Activated B cell treated with CpG ODN at 0.5 μM for 24 hours (primary cell): ENCODE results near the gene PTPRK. TPM values are rescaled to one million over a fixed set of nuclear protein-coding genes. Genes with fewer than 3 reads are reported as not detected.

Source experiments
- ATAC-seq: fragments of 200-7000 bp; cut with Tn5 transposase; one replicate; pipeline ENCODE4 v1.10.0; 2021; ENCODE audit warnings: low read depth, mild to moderate bottlenecking, moderate library complexity
- CTCF ChIA-PET: fragments of 350-600 bp; sonication (Branson Sonifier 250); formaldehyde crosslinking; loops from one replicate; lab custom pipeline; 2021; ENCODE audit warnings: antibody characterized with exemption; lab: Charles Lee
- POLR2A ChIA-PET: fragments of 350-600 bp; sonication (Branson Sonifier 250); formaldehyde crosslinking; loops from one replicate; lab custom pipeline; 2021; ENCODE audit warnings: antibody characterized with exemption; lab: Charles Lee
- DNase-seq: peaks from one replicate; pipeline ENCODE4 v3.0.0; 2022
- H3K27ac Mint-ChIP-seq: one replicate; pipeline ENCODE4 v1.8.0; 2020; ENCODE audit warnings: mixed read lengths
- H3K27me3 Mint-ChIP-seq: one replicate; pipeline ENCODE4 v1.8.0; 2021; ENCODE audit warnings: mixed read lengths
- H3K36me3 Mint-ChIP-seq: one replicate; pipeline ENCODE4 v1.8.0; 2021; ENCODE audit warnings: low read depth, mixed read lengths
- H3K4me1 Mint-ChIP-seq: one replicate; pipeline ENCODE4 v1.8.0; 2021; ENCODE audit warnings: mixed read lengths
- H3K4me3 Mint-ChIP-seq: one replicate; pipeline ENCODE4 v1.8.0; 2020; ENCODE audit warnings: mild to moderate bottlenecking, mixed read lengths
- H3K9me3 Mint-ChIP-seq: one replicate; pipeline ENCODE4 v1.8.0; 2020; ENCODE audit warnings: mixed read lengths
- CTCF ChIP-seq: fragments of 200-600 bp; IDR thresholded peaks from one replicate; pipeline ENCODE4 v1.8.0; 2022; ENCODE audit warnings: antibody characterized with exemption, mild to moderate bottlenecking
- intact Hi-C: fragments of 100-400 bp; cut with micrococcal nuclease; formaldehyde crosslinking; loops from one replicate; pipeline ENCODE4 v1.15.1; 2024
- total RNA-seq: library from RNA; stranded (reverse); gene quantifications from 2 replicates; pipeline ENCODE4 v1.2.3, GENCODE V29; 2022

Gene PTPRK
- total RNA-seq, 1 donor from 2014 or later: 14.2 TPM

GRCh38 chr6:127951172-127951917 lies 569.1 kb downstream of the PTPRK start:
- Mint-ChIP-seq H3K4me3 (peak overlapping the region; percentile 63), H3K27me3 (no peaks in the 10 kb centered on the region), H3K27ac (peak overlapping the region; percentile 67), H3K9me3 (peaks cover under 1% of the 10 kb centered on the region), H3K4me1 (peaks cover 13% of the 10 kb centered on the region), H3K36me3 (no peaks in the 10 kb centered on the region)
- ChIA-PET POLR2A (no interaction called here), CTCF (no interaction called here)
- DNase-seq (no peak), ATAC-seq (no peak)
- intact Hi-C loops: no loop called here
- TF ChIP-seq CTCF: no peak

- Mint-ChIP-seq H3K4me1 (peaks cover 13% of the 10 kb centered on the region), H3K9me3 (peaks cover 4% of the 10 kb centered on the region), H3K27me3 (no peaks in the 10 kb centered on the region), H3K36me3 (no peaks in the 10 kb centered on the region), H3K4me3 (peak overlapping the region; percentile 63), H3K27ac (peak overlapping the region; percentile 67)
- POLR2A ChIA-PET: no interaction called here
- no peak for TF ChIP-seq CTCF
- DNase-seq (no peak), ATAC-seq (peak; percentile 31)
- intact Hi-C loops: no loop called here
- CTCF ChIA-PET: no interaction called here
Measured at GRCh38 chr6:127950566-127951145, 569.7 kb downstream of the PTPRK start.

GRCh38 chr6:127949251-127949650 lies 571.1 kb downstream of the PTPRK start:
- Mint-ChIP-seq H3K4me1 (peaks cover 13% of the 10 kb centered on the region), H3K9me3 (peaks cover 4% of the 10 kb centered on the region), H3K36me3 (no peaks in the 10 kb centered on the region), H3K27me3 (no peaks in the 10 kb centered on the region), H3K27ac (no peak overlapping the region), H3K4me3 (no peak overlapping the region)
- POLR2A ChIA-PET: no interaction called here
- no peak for TF ChIP-seq CTCF
- CTCF ChIA-PET: no interaction called here
- DNase-seq: no peak
- no peak for ATAC-seq
- intact Hi-C loops: no loop called here

- Mint-ChIP-seq H3K4me3 (no peak overlapping the region), H3K36me3 (no peaks in the 10 kb centered on the region), H3K4me1 (peaks cover 11% of the 10 kb centered on the region), H3K27ac (no peak overlapping the region), H3K27me3 (no peaks in the 10 kb centered on the region), H3K9me3 (peaks cover 4% of the 10 kb centered on the region)
- ATAC-seq (no peak), DNase-seq (no peak)
- CTCF ChIA-PET: no interaction called here
- no peak for TF ChIP-seq CTCF
- intact Hi-C loops: no loop called here
- POLR2A ChIA-PET: no interaction called here
Measured at GRCh38 chr6:127946388-127946787, 574.0 kb downstream of the PTPRK start.

GRCh38 chr6:127945434-127946097 lies 574.8 kb downstream of the PTPRK start:
- intact Hi-C loops: no loop called here
- H3K4me1 Mint-ChIP-seq: peaks cover 3% of the 10 kb centered on the region
- ChIA-PET POLR2A (no interaction called here), CTCF (no interaction called here)
- ATAC-seq (no peak), DNase-seq (no peak)
- TF ChIP-seq CTCF: no peak
- H3K27ac Mint-ChIP-seq: no peak overlapping the region
- H3K9me3 Mint-ChIP-seq: peaks cover 4% of the 10 kb centered on the region
- H3K36me3 Mint-ChIP-seq: no peaks in the 10 kb centered on the region
- no peak overlapping the region for H3K4me3 Mint-ChIP-seq
- H3K27me3 Mint-ChIP-seq: no peaks in the 10 kb centered on the region
